Effector memory CD8-positive, alpha-beta T cell (primary cell): Measurements from ENCODE around the gene JAZF1.
A peak's percentile ranks its signal among the peaks of the same experiment; 100 is the strongest.

ENCODE experiments used
- ATAC-seq: fragments of 150-1000 bp; cut with Tn5 transposase; replicated peaks from 2 replicates; pipeline ENCODE4 v1.10.0; 2021; ENCODE audit warnings: mild to moderate bottlenecking, moderate library complexity
- DNase-seq, 3 experiments: peaks; one replicate each; pipeline ENCODE4 v3.0.0; 2021
- H3K27ac Mint-ChIP-seq, 2 donors: one replicate each; pipeline ENCODE4 v1.8.0; 2022; ENCODE audit warnings: mild to moderate bottlenecking in 2 of 2, mixed read lengths in 2 of 2, moderate library complexity in 2 of 2
- H3K27me3 Mint-ChIP-seq, 2 donors: one replicate each; pipeline ENCODE4 v1.8.0; 2022; ENCODE audit warnings: mixed read lengths in 2 of 2
- H3K36me3 Mint-ChIP-seq: one replicate; pipeline ENCODE4 v1.8.0; 2022; ENCODE audit warnings: mild to moderate bottlenecking, moderate library complexity, mixed read lengths; ENCODE audit not compliant: insufficient read depth
- H3K4me1 Mint-ChIP-seq, 2 donors: one replicate each; pipeline ENCODE4 v1.8.0; 2022; ENCODE audit warnings: low read depth in 2 of 2, mixed read lengths in 2 of 2
- H3K4me3 Mint-ChIP-seq, 2 donors: one replicate each; pipeline ENCODE4 v1.8.0; 2022; ENCODE audit warnings: mild to moderate bottlenecking in 2 of 2, mixed read lengths in 2 of 2, moderate library complexity in 2 of 2
- H3K9me3 Mint-ChIP-seq, 2 donors: one replicate each; pipeline ENCODE4 v1.8.0; 2022; ENCODE audit warnings: mixed read lengths in 2 of 2

Gene JAZF1

GRCh38 chr7:28062197-28062991 lies 118.2 kb downstream of the JAZF1 start:
- DNase-seq (peak; percentile 35 to 49 (median 44)), ATAC-seq (peak; percentile 72)
- Mint-ChIP-seq H3K27me3 (no peaks in the 10 kb centered on the region), H3K36me3 (no peaks in the 10 kb centered on the region), H3K4me1 (peaks cover 16 to 26% of the 10 kb centered on the region in 2 donors), H3K9me3 (no peaks in the 10 kb centered on the region), H3K27ac (peak overlapping the region in 1 of 2 donors; percentile 41), H3K4me3 (no peak overlapping the region)

DNA sequence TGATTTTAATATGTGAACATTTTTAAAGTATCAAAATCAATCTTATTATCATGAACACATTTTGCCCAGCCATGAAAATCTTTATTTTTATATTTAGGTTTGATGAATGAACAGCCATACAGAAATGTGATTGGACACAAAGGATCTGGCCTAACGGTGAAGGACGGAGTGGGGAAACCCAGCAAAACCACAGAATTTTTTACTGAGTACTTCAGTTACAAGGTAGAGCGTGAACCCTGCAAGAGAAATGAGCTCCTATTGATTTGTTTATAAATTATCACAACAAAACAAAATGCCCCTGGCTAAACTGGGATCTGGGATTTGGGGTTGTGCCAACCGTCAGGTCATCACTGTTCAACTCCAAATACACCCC lies 118.8 kb downstream of the JAZF1 start:
- H3K4me3 Mint-ChIP-seq = no peak overlapping the region
- H3K27ac Mint-ChIP-seq = peak overlapping the region in 1 of 2 donors; percentile 41
- DNase-seq = no peak
- peaks cover 16 to 26% of the 10 kb centered on the region in 2 donors for H3K4me1 Mint-ChIP-seq
- no peaks in the 10 kb centered on the region for H3K27me3 Mint-ChIP-seq
- no peaks in the 10 kb centered on the region for H3K9me3 Mint-ChIP-seq
- no peak for ATAC-seq
- no peaks in the 10 kb centered on the region for H3K36me3 Mint-ChIP-seq

- no peak overlapping the region for H3K27ac Mint-ChIP-seq
- no peaks in the 10 kb centered on the region for H3K36me3 Mint-ChIP-seq
- DNase-seq (no peak), ATAC-seq (no peak)
- H3K4me3 Mint-ChIP-seq = no peak overlapping the region
- no peaks in the 10 kb centered on the region for H3K9me3 Mint-ChIP-seq
- peaks cover 12 to 30% of the 10 kb centered on the region in 2 donors for H3K4me1 Mint-ChIP-seq
- no peaks in the 10 kb centered on the region for H3K27me3 Mint-ChIP-seq
These were observed 120.1 kb downstream of the JAZF1 start for GRCh38 chr7:28060371-28060950.

GRCh38 chr7:28055161-28055544 lies 125.4 kb downstream of the JAZF1 start:
- H3K36me3 Mint-ChIP-seq = no peaks in the 10 kb centered on the region
- H3K27ac Mint-ChIP-seq = peak overlapping the region in 1 of 2 donors; percentile 14
- H3K4me1 Mint-ChIP-seq = peaks cover 15 to 41% of the 10 kb centered on the region in 2 donors
- no peak overlapping the region for H3K4me3 Mint-ChIP-seq
- no peaks in the 10 kb centered on the region for H3K27me3 Mint-ChIP-seq
- DNase-seq (no peak), ATAC-seq (no peak)
- no peaks in the 10 kb centered on the region for H3K9me3 Mint-ChIP-seq

GRCh38 chr7:28054531-28055160 lies 125.9 kb downstream of the JAZF1 start:
- Mint-ChIP-seq H3K36me3 (no peaks in the 10 kb centered on the region), H3K27me3 (no peaks in the 10 kb centered on the region), H3K27ac (peak overlapping the region in 1 of 2 donors; percentile 29), H3K4me1 (peaks cover 15 to 39% of the 10 kb centered on the region in 2 donors), H3K4me3 (no peak overlapping the region), H3K9me3 (no peaks in the 10 kb centered on the region)
- ATAC-seq (peak; percentile 39), DNase-seq (peak in 1 of 3 experiments; percentile 8)

GRCh38 chr7:28052933-28053332 lies 127.7 kb downstream of the JAZF1 start:
- no peak for DNase-seq
- H3K4me1 Mint-ChIP-seq = peaks cover 13 to 34% of the 10 kb centered on the region in 2 donors
- no peaks in the 10 kb centered on the region for H3K36me3 Mint-ChIP-seq
- no peak overlapping the region for H3K27ac Mint-ChIP-seq
- no peak for ATAC-seq
- no peaks in the 10 kb centered on the region for H3K27me3 Mint-ChIP-seq
- no peaks in the 10 kb centered on the region for H3K9me3 Mint-ChIP-seq
- H3K4me3 Mint-ChIP-seq = no peak overlapping the region

DNA sequence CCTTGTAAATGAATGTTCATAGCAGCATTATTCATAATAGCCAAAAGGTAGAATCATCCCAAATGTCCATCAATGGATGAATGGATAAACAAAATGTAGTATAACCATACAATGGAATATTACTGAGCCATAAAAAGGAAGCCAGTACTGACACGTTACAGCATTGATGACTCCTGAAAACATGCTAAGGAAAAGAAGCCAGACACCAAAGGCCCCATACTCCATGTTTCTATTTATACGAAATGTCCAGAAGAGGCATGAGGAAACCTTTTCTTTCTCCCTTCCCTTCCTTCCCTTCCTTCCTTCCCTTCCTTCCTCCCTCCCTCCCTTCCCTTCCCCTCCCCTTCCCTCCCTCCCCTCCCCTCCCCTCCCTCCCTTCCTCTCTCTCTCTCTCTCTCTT lies 131.9 kb downstream of the JAZF1 start:
- ATAC-seq (no peak), DNase-seq (no peak)
- no peaks in the 10 kb centered on the region for H3K36me3 Mint-ChIP-seq
- H3K9me3 Mint-ChIP-seq = no peaks in the 10 kb centered on the region
- no peak overlapping the region for H3K27ac Mint-ChIP-seq
- peaks cover 5 to 17% of the 10 kb centered on the region in 2 donors for H3K4me1 Mint-ChIP-seq
- no peaks in the 10 kb centered on the region for H3K27me3 Mint-ChIP-seq
- H3K4me3 Mint-ChIP-seq = no peak overlapping the region

- H3K36me3 Mint-ChIP-seq = no peaks in the 10 kb centered on the region
- no peak overlapping the region for H3K4me3 Mint-ChIP-seq
- ATAC-seq = no peak
- DNase-seq = no peak
- H3K27ac Mint-ChIP-seq = no peak overlapping the region
- H3K4me1 Mint-ChIP-seq = peaks cover 2 to 8% of the 10 kb centered on the region in 2 donors
- no peaks in the 10 kb centered on the region for H3K27me3 Mint-ChIP-seq
- H3K9me3 Mint-ChIP-seq = peaks cover 0 to 1% of the 10 kb centered on the region in 2 donors
These were observed 134.6 kb downstream of the JAZF1 start for GRCh38 chr7:28046035-28046434.

GRCh38 chr7:28045592-28045991 lies 135.0 kb downstream of the JAZF1 start:
- no peak for ATAC-seq
- Mint-ChIP-seq H3K36me3 (no peaks in the 10 kb centered on the region), H3K9me3 (peaks cover 0 to 1% of the 10 kb centered on the region in 2 donors), H3K4me3 (no peak overlapping the region), H3K4me1 (peaks cover 2 to 12% of the 10 kb centered on the region in 2 donors), H3K27ac (no peak overlapping the region), H3K27me3 (no peaks in the 10 kb centered on the region)
- no peak for DNase-seq

DNA sequence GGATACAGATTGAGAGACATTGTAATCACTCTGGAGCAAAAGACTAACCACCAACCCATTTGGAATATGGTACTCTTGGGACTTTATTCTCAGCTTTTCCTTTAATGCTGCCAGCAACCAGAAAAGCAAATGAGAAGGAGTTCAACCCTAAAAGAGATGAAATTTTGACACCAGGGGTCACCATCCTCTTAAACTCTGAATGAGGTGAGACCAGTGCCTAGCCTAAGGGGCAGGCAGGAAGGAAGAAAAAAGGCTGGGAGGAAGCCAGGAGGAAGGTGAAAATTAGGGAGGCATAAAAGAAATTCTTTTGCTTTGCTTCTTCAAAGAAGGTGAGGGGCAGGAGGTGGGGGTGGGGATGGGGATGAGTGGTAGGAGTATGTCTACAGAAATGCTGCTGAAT lies 135.8 kb downstream of the JAZF1 start:
- ATAC-seq = no peak
- peaks cover 0 to 1% of the 10 kb centered on the region in 2 donors for H3K9me3 Mint-ChIP-seq
- peaks cover 5 to 18% of the 10 kb centered on the region in 2 donors for H3K4me1 Mint-ChIP-seq
- peak overlapping the region; percentile 69 to 81 for H3K27ac Mint-ChIP-seq
- H3K4me3 Mint-ChIP-seq = no peak overlapping the region
- no peak for DNase-seq
- no peaks in the 10 kb centered on the region for H3K36me3 Mint-ChIP-seq
- H3K27me3 Mint-ChIP-seq = no peaks in the 10 kb centered on the region

DNA sequence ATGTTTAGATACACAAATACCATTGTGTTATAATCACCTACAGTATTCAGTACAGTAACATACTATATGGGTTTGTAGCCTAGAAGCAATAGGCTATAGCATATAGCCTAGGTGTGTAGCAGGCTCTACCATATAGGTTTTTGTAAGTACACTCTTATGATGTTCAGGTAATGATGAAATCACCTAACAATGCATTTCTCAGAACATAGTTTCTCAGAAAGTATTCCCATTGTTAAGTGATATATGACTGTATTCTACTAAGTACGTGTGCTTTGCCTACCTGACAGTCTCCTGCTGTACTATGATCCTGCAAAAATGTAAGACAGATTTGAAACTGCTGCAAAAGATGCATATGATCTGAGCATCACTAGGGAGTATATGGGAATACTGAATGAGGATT lies 137.9 kb downstream of the JAZF1 start:
- DNase-seq = no peak
- H3K4me1 Mint-ChIP-seq = peaks cover 5 to 20% of the 10 kb centered on the region in 2 donors
- H3K27ac Mint-ChIP-seq = no peak overlapping the region
- H3K4me3 Mint-ChIP-seq = no peak overlapping the region
- H3K9me3 Mint-ChIP-seq = peaks cover 0 to 1% of the 10 kb centered on the region in 2 donors
- ATAC-seq = no peak
- no peaks in the 10 kb centered on the region for H3K27me3 Mint-ChIP-seq
- no peaks in the 10 kb centered on the region for H3K36me3 Mint-ChIP-seq

- Mint-ChIP-seq H3K27me3 (no peaks in the 10 kb centered on the region), H3K27ac (no peak overlapping the region), H3K36me3 (no peaks in the 10 kb centered on the region), H3K4me3 (no peak overlapping the region), H3K4me1 (peaks cover 7 to 26% of the 10 kb centered on the region in 2 donors), H3K9me3 (peaks cover 0 to 1% of the 10 kb centered on the region in 2 donors)
- DNase-seq = no peak
- ATAC-seq = no peak
These were observed 138.9 kb downstream of the JAZF1 start for GRCh38 chr7:28041508-28042314.

DNA sequence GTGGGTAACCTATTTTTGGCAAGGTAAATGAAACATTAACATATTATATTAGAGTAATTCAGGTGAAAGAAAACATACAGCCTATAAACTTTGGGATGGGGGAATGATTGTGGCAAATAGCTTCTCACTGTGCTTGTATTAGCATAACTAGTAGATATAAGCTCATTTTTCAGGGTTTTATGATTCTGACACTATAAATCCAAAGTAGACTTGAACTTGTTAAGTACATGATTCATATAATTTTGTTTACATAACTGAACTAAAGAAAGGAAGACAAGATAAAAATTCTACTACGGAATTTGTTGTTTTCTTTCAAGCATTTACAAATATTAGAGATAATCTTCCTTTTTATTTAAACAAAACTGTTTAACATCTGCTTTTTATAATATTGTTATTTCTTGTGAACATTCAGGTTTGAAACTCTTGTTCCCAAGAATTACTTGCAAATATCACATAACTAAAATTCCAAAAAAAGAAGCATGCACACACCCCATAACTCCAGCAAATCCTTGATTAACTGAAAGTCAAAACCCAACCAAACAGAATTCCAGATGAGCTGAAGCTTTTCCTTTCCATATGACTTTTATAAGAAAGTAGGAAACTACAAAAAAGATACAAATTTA lies 142.3 kb downstream of the JAZF1 start:
- Mint-ChIP-seq H3K27me3 (no peaks in the 10 kb centered on the region), H3K27ac (peak overlapping the region in 1 of 2 donors; percentile 62), H3K4me1 (peaks cover 10 to 32% of the 10 kb centered on the region in 2 donors), H3K9me3 (peaks cover 0 to 1% of the 10 kb centered on the region in 2 donors), H3K36me3 (no peaks in the 10 kb centered on the region), H3K4me3 (no peak overlapping the region)
- DNase-seq (no peak), ATAC-seq (no peak)
